Activated T-cell treated with anti-CD3 and anti-CD28 coated beads, Interleukin-2, amount 50 U/mL, for 48 hours (primary cell): ENCODE measurements around the gene ANKRD18A.
A peak's percentile ranks its signal among the peaks of the same experiment; 100 is the strongest.
"Not testable (repeated sequence)": the region's sequence is repeated elsewhere in the genome, so short reads cannot be mapped to it uniquely, and the experiment has no call there.

ENCODE experiments used
- DNase-seq, 2 experiments: peaks; one replicate each; pipeline ENCODE4 v3.0.0-alpha.2; 2020

Gene ANKRD18A

DNA sequence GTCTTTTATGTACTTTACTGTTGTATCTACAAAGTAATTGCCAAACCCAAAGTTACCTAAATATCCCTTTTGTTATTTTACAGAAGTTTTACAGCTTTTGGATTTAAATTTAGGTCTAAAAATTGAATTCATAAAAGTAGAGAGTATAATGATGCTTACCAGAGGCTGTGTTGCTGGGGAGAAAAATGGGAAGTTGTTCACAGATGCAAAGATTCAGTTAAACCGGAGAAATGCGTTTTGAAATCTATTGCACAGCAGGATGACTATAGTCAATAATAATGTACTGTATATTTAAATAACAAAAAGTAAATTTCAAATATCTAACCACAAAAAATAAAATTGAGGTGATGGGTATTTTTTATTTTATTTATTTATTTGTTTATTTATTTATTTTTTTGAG, 2.6 kb upstream of the ANKRD18A start:
- no peak for DNase-seq

- peak in 1 of 2 experiments; percentile 25 for DNase-seq
These were observed 1.9 kb upstream of the ANKRD18A start for GRCh38 chr9:38622288-38622674.

DNA sequence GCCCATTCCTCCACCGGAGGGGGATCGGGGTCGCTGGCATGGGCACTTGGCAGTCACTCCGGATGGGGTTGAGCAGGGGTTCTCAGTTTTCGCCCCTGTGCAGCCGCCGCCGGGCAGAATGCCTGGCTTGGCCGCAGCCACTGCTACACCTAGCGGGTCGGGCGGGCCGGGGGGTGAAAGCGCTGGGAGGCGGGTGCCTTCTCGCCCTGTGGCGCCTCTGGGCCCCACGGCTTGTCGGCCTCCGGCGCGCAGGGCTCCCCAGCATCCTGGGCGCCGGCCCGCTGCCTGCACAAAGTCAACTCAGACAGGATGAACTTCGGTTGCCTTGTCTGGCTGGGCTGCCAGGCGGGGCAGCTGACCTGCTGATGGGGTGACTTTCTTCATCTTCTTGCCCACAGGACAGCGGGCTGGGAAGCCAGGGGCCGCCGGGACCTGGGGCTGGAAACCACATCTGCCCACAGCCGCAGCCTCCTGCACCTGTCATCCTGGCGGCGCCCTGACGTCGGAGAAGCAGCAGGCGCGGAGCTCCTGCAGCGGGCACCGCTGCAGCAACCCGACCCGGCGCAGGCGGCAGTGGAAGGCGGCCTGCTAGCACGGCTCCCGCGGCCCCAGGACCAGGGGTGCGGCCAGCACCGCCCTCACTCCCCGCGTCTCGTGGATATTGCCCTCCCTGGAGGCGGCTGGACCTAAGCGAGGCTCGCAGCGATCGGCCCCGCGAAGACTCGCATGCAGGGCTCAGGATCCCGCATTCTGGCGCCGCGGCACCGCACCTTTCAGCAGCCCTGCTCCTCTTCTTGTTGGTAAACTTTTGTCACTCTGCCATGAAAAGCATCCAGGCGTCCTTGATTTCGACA, 1.3 kb upstream of the ANKRD18A start:
- DNase-seq = peak; percentile 50 to 68

- DNase-seq = peak; percentile 42 to 54
These were observed 594 bp downstream of the ANKRD18A start for GRCh38 chr9:38619556-38620447.

- not testable (repeated sequence) for DNase-seq
These were observed 22.2 kb downstream of the ANKRD18A start for GRCh38 chr9:38598029-38598745.

DNA sequence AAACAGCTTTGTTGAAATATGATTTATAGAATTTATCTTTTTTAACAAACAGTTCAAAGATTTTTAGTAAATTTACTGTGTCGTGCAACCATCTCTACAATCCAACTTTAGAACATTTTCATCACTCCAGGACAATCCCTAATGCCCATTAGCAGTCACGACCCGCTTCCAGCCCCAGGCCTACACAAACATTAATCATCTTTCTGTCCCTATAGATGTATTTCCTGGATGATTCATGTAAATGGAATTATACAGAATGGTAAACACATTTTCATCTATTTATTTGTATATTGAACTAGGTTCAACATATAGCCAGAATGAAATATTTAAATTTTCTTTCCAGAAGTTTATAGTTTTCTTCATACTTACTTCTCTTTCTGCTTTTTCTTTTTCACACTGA, 25.3 kb downstream of the ANKRD18A start:
- not testable (repeated sequence) for DNase-seq

- not testable (repeated sequence) for DNase-seq
These were observed 28.9 kb downstream of the ANKRD18A start for GRCh38 chr9:38591346-38592063.

DNA sequence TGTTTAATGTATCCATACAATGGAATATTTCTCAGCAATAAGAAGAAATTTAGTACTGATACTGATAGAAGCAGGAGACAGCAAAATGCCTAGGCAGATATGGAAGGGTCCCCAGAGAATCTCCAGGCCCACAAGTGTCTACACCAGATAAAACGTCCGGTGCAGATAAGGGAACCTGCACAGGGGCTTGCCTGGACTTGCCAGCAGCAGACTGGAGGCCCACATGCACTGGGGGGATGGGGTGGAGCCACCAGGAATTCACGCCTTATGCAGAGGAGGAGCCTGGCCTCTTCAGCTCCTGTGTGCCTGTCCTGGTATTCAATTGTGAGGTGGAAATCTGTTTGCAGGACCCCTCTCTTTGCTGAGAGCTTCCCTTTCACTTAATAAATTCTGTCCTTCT, 36.6 kb downstream of the ANKRD18A start:
- DNase-seq = not testable (repeated sequence)

DNA sequence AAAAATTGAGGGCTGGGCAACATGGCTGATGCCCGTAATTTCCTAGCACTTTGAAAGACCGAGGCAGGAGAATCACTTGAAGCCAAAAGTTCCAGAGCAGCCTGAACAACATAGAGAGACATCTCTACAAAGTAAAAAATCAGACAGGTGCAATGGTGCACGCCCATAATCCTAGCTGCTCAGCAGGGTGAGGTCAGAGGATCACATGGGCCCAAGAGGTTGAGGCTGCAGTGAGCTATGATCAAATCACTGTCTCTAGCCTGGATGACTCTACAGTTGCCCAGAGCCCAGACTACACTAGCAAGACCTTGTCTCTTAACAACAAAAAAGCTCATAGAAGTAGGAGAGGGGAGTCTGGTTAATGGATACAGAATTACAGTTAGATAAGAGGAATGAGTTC, 40.3 kb downstream of the ANKRD18A start:
- not testable (repeated sequence) for DNase-seq

GRCh38 chr9:38576181-38576580, 44.2 kb downstream of the ANKRD18A start:
- not testable (repeated sequence) for DNase-seq

- not testable (repeated sequence) for DNase-seq
These were observed 54.3 kb downstream of the ANKRD18A start for GRCh38 chr9:38566048-38566447.

- DNase-seq = not testable (repeated sequence)
These were observed 55.2 kb downstream of the ANKRD18A start for GRCh38 chr9:38565178-38565577.

DNA sequence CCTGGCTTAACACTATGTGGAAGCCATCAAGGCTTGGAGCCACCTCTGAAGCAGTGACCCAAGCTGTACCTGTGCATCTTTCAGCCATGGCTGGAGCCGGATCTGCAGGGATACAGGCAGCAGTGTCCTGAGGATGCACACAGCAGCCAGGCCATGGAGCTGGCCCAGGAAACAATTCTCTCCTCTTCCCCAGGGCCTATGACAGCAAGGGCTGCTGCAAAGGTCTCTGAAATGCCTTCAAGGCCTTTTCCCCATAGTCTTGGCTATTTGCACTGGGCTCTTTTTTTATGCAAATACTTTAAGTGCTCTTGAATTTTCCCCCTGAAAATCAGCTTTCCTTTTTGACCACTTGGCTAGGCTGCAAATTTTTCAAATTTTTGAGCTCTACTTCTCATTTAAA, 56.5 kb downstream of the ANKRD18A start:
- DNase-seq = not testable (repeated sequence)

- not testable (repeated sequence) for DNase-seq
These were observed 59.3 kb downstream of the ANKRD18A start for GRCh38 chr9:38561134-38561533.

DNA sequence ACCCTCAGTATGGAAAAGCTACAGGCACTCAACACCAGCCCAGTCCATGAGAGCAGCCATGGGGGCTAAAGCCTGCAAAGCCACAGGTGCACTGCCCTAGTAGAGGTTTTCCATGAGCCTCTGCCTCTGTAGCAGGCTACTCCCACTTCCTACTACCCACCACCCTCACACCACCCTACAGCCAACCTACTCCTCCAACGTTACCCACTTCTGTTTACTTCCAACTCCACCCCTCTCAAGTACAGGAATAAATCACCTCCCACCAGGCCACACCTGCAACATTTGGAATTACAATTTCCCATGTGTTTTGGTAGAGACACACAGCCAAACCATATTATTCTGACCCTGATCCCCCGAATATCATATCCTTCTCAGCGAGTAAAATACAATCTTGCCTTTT, 61.2 kb downstream of the ANKRD18A start:
- DNase-seq = not testable (repeated sequence)

DNA sequence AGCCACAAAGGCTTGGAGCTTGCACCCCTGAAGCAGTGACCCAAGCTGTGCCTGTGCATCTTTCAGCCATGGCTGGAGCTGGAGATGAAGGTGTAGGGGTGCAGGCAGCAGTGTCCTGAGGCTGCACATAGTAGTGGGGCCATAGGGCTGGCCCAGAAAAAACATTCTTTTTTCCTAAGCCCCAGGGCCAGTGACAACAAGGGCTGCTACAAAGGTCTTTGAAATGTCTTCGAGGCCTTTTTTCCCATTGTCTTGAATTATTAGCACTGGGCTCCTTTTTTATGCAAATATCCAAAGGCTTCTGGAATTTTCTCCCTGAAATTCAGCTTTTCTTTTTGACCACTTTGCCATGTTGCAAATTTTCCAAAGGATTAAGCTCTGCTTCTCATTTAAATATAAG, 62.6 kb downstream of the ANKRD18A start:
- not testable (repeated sequence) for DNase-seq

DNA sequence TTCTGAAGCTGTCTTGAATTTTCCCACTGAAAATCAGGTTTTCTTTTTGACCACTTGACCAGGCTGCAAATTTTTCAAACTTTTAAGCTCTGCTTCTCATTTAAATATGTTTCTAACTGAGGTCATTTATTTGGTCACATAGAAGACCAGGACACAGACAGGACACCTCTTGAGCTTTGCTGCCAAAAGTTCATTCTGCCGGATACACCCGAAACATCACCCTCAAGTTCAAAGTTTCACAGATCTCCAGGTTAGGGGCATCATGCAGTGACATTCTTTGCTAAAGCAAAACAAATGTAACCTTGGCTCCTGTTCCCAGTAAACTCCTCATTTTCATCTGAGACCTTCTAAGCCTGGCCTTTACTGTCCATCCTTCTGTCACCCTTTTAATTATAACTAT, 65.4 kb downstream of the ANKRD18A start:
- DNase-seq = not testable (repeated sequence)

- DNase-seq = not testable (repeated sequence)
These were observed 67.4 kb downstream of the ANKRD18A start for GRCh38 chr9:38553019-38553418.

GRCh38 chr9:38546497-38547163, 73.8 kb downstream of the ANKRD18A start:
- peak; percentile 27 to 49 for DNase-seq

GRCh38 chr9:38540535-38540934, 79.9 kb downstream of the ANKRD18A start:
- not testable (repeated sequence) for DNase-seq

- DNase-seq = no peak
These were observed 91.1 kb downstream of the ANKRD18A start for GRCh38 chr9:38529317-38529716.

DNA sequence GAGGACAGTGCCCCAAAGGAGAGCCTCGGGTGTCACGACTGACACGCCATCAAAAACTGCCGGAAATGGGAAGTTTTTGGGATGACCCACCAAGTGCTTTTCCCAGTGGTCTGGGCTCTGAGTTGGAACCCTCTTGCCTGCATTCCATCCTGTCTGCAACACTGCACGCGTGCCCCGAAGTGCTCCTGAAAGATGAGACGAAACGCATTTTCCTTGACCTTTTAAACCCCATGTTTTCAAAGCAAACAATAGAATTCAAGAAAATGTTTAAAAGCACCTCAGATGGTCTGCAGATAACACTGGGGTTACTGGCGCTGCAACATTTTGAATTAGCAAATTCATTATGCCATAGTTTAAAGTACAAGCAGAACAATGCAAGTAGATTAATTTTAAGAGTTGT, 92.9 kb downstream of the ANKRD18A start:
- no peak for DNase-seq
